Fibroblast of lung (primary cell): ENCODE measurements around the gene LAMA1. TPM values are rescaled to one million over a fixed set of nuclear protein-coding genes. Genes with fewer than 3 reads are reported as not detected.

Source experiments
- DNase-seq, 2 donors: peaks; one replicate each; pipeline versions ENCODE4 v3.0.0 to v3.0.0-alpha.2; 2010; ENCODE audit warnings: low read depth in 2 of 2
- H2AFZ ChIP-seq: 2 replicates; pipeline ENCODE4 v1.5.1; 2012; ENCODE audit warnings: low read length, control low read depth, inconsistent platforms
- H3K27ac ChIP-seq: 2 replicates; pipeline ENCODE4 v1.5.1; 2011; ENCODE audit warnings: low read length, control low read depth; ENCODE audit not compliant: insufficient read depth
- H3K27me3 ChIP-seq: 2 replicates; pipeline ENCODE4 v1.5.1; 2011; ENCODE audit warnings: mild to moderate bottlenecking, low read length; ENCODE audit not compliant: control insufficient read depth, insufficient read depth
- H3K36me3 ChIP-seq: 2 replicates; pipeline ENCODE4 v1.5.1; 2011; ENCODE audit warnings: low read length; ENCODE audit not compliant: control insufficient read depth, insufficient read depth
- H3K4me1 ChIP-seq: 2 replicates; pipeline ENCODE4 v1.5.1; 2011; ENCODE audit warnings: low read length; ENCODE audit not compliant: control insufficient read depth, insufficient read depth; ENCODE audit errors: extremely low read depth
- H3K4me2 ChIP-seq: 2 replicates; pipeline ENCODE4 v1.5.1; 2011; ENCODE audit warnings: low read length, control low read depth; ENCODE audit not compliant: insufficient read depth; ENCODE audit errors: extremely low read depth
- H3K4me3 ChIP-seq, 4 experiments: fragments of 200-600 bp in 1 of 4; sonication (generic) in 1 of 4; replicated peaks in 1 of 4; 2 replicates each; pipeline ENCODE4 v1.5.1; 2011 to 2016; ENCODE audit warnings: low read length in 4 of 4, low read depth in 3 of 4, mild to moderate bottlenecking in 3 of 4, control low read depth in 2 of 4, inconsistent platforms in 1 of 4, mixed read lengths in 1 of 4; ENCODE audit not compliant: insufficient read depth in 1 of 4; ENCODE audit errors: control extremely low read depth in 1 of 4
- H3K79me2 ChIP-seq: 2 replicates; pipeline ENCODE4 v1.5.1; 2012; ENCODE audit warnings: mild to moderate bottlenecking, low read length, inconsistent platforms; ENCODE audit not compliant: control insufficient read depth, insufficient read depth
- H3K9ac ChIP-seq: 2 replicates; pipeline ENCODE4 v1.5.1; 2011; ENCODE audit warnings: mild to moderate bottlenecking, low read length, control low read depth; ENCODE audit not compliant: insufficient read depth
- H3K9me3 ChIP-seq: 2 replicates; pipeline ENCODE4 v1.5.1; 2012; ENCODE audit warnings: low read depth, low read length; ENCODE audit not compliant: control insufficient read depth, insufficient read depth
- H4K20me1 ChIP-seq: 2 replicates; pipeline ENCODE4 v1.5.1; 2011; ENCODE audit warnings: low read length; ENCODE audit not compliant: control insufficient read depth, insufficient read depth; ENCODE audit errors: extremely low read depth
- EZH2 ChIP-seq: IDR thresholded peaks from 2 replicates; pipeline ENCODE4 v1.5.1; 2012; ENCODE audit warnings: low read length, control low read depth, mild to moderate bottlenecking; ENCODE audit errors: missing control alignments
- polyA plus RNA-seq, 2 donors: library from polyadenylated mRNA; depleted of rRNA in 1 of 2; stranded (reverse) in 1 of 2; unstranded in 1 of 2; fragments of >200 nt; gene quantifications; 2 replicates each; pipeline ENCODE4 v1.2.1, GENCODE V29; 2011 to 2012; ENCODE audit warnings: missing spikeins in 1 of 2
- total RNA-seq: library from RNA; depleted of rRNA; stranded (reverse); fragments of >200 nt; gene quantifications from 2 replicates; pipeline ENCODE4 v1.2.1, GENCODE V29; 2014
- TF ChIP-seq, protein P1 (sequence below), 2 donors: IDR thresholded peaks in 1 of 2; conservative IDR thresholded peaks in 1 of 2; 1 replicate in 1 of 2; 2 replicates in 1 of 2; pipeline ENCODE4 v1.5.1; 2011 to 2012; ENCODE audit warnings: low read length in 2 of 2, control low read depth in 1 of 2, inconsistent platforms in 1 of 2, low read depth in 1 of 2, mild to moderate bottlenecking in 1 of 2

Gene LAMA1
- total and polyA plus RNA-seq, 2 donors (not counting 1 experiment from before 2014, with no cell fraction given), result 1.2 to 5.8 TPM

DNA sequence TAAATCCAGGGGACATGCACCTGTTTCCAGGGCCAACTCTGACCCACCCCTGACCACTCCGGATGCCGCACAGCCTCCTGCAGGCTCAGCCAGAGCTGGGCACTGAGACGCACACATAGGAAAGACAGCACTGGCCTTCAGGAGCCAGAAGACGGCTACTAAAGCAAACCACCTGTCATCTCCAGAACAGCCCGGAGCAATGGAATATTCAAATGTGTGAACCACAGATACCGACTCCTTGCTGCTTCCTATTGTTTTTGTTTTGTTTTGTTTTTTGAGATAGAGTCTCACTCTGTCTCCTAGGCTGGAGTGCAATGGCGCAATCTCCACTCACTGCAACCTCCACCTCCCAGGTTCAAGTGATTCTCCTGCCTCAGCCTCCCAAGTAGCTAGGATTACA is 94.0 kb downstream of the LAMA1 start:
- no peaks in the 10 kb centered on the region for H3K36me3 ChIP-seq
- no peak for DNase-seq
- H3K9ac ChIP-seq, result no peak overlapping the region
- TF ChIP-seq, protein P1, sequence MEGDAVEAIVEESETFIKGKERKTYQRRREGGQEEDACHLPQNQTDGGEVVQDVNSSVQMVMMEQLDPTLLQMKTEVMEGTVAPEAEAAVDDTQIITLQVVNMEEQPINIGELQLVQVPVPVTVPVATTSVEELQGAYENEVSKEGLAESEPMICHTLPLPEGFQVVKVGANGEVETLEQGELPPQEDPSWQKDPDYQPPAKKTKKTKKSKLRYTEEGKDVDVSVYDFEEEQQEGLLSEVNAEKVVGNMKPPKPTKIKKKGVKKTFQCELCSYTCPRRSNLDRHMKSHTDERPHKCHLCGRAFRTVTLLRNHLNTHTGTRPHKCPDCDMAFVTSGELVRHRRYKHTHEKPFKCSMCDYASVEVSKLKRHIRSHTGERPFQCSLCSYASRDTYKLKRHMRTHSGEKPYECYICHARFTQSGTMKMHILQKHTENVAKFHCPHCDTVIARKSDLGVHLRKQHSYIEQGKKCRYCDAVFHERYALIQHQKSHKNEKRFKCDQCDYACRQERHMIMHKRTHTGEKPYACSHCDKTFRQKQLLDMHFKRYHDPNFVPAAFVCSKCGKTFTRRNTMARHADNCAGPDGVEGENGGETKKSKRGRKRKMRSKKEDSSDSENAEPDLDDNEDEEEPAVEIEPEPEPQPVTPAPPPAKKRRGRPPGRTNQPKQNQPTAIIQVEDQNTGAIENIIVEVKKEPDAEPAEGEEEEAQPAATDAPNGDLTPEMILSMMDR (conservative IDR thresholded peaks at IDR 0.05 in 1 of 2, IDR thresholded peaks at IDR 0.05 in 1 of 2; ENCODE audit: low read depth in 1 of 2, low read length in 2 of 2), result no peak
- TF ChIP-seq EZH2, result no peak
- no peak overlapping the region for H3K27ac ChIP-seq
- no peaks in the 10 kb centered on the region for H3K27me3 ChIP-seq
- no peaks in the 10 kb centered on the region for H3K9me3 ChIP-seq
- H3K4me2 ChIP-seq, result no peak overlapping the region
- no peaks in the 10 kb centered on the region for H3K79me2 ChIP-seq
- no peaks in the 10 kb centered on the region for H4K20me1 ChIP-seq
- H2AFZ ChIP-seq, result no peak overlapping the region
- H3K4me1 ChIP-seq, result no peaks in the 10 kb centered on the region
- no peak overlapping the region for H3K4me3 ChIP-seq

DNA sequence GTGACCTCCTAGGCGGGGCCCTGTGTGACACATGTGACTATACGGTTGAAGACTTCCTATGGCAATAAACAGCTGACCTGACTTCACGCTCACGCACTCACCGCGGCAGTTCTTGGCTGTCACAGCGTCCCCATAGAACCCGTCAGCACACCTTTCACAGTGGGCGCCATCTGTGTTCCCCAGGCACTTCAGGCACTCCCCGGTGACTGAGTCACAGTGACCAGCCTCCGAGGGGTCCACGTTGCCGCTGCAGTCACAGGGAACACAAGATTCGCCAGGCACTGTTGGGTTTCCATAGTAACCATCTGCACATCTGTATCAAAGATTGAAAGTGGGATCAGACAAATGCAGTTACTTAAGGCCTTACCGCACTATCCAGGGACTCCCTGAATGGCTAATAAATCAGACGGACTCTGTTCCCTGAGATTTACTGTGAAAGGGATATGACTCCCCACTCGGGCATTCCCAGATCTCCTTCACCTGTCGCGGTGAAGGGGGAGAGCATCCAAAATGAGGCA is 94.5 kb downstream of the LAMA1 start:
- Histone ChIP-seq H3K27me3 (no peaks in the 10 kb centered on the region), H2AFZ (no peak overlapping the region), H3K4me3 (no peak overlapping the region), H3K4me2 (no peak overlapping the region), H3K36me3 (no peaks in the 10 kb centered on the region), H3K9me3 (no peaks in the 10 kb centered on the region), H4K20me1 (no peaks in the 10 kb centered on the region), H3K27ac (no peak overlapping the region), H3K4me1 (no peaks in the 10 kb centered on the region), H3K79me2 (no peaks in the 10 kb centered on the region), H3K9ac (no peak overlapping the region)
- TF ChIP-seq, protein P1 (conservative IDR thresholded peaks at IDR 0.05 in 1 of 2, IDR thresholded peaks at IDR 0.05 in 1 of 2; ENCODE audit: low read depth in 1 of 2, low read length in 2 of 2), result no peak
- no peak for TF ChIP-seq EZH2
- DNase-seq, result no peak

DNA sequence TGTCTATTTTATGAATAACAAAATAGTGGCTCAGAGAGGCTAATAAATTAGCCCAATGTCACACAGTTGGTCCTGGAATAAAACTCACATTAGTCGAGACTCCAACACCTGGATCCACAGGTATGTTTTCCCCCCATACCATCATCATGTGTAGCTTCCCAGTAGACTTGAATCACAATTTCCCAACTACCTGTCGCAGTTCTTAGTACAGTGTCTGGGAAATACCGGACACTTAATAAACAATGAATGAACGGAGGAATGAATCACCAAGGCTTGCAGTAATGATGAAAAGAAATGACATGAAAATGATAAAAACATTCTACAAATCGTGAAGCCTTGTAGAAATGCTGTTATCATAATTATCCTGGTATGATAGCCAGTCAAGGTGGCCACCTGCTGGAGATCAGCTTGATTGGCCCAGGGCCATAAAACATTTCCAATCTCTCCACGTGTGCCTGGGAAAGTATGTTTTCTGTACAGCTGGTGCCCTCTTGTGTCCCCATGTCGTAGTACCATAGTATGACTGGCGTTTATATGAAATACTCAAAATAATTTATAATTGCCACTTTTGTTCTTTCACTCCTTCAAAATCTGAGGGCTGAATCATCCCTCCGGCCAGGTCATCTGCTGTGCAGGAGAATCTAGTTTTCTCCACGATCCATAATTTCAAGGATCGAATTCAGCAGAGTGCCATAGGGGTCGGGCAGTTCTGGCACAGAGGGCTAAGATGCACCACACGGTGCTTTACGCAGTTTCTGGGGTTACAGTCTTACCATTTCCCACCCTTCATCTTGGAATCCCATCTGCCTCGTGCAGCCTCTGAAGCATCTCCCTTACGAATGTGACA is 95.4 kb downstream of the LAMA1 start:
- Histone ChIP-seq H3K79me2 (no peaks in the 10 kb centered on the region), H4K20me1 (no peaks in the 10 kb centered on the region), H2AFZ (no peak overlapping the region), H3K27ac (no peak overlapping the region), H3K4me1 (no peaks in the 10 kb centered on the region), H3K4me2 (no peak overlapping the region), H3K27me3 (no peaks in the 10 kb centered on the region), H3K36me3 (no peaks in the 10 kb centered on the region), H3K9ac (no peak overlapping the region), H3K4me3 (no peak overlapping the region), H3K9me3 (no peaks in the 10 kb centered on the region)
- TF ChIP-seq, protein P1 (conservative IDR thresholded peaks at IDR 0.05 in 1 of 2, IDR thresholded peaks at IDR 0.05 in 1 of 2; ENCODE audit: low read depth in 1 of 2, low read length in 2 of 2), result peak; percentile 26 to 51
- TF ChIP-seq EZH2, result no peak
- peak; percentile 12 to 54 for DNase-seq
